Peyer's patch (tissue), 4 donors: Measurements from ENCODE around the gene KIFC1. TPM values are rescaled to one million over a fixed set of nuclear protein-coding genes. Genes with fewer than 3 reads are reported as not detected.
A peak's percentile ranks its signal among the peaks of the same experiment; 100 is the strongest.

Experiments used
- DNase-seq, 3 donors: peaks; one replicate each; pipeline ENCODE4 v3.0.0-alpha.2; 2017 to 2019
- H3K27ac ChIP-seq, 4 donors: fragments of 200-600 bp; sonication (generic); one replicate each; pipeline ENCODE4 v1.5.1; 2016 to 2019
- H3K27me3 ChIP-seq, 2 donors: fragments of 200-600 bp; sonication (generic); one replicate each; pipeline ENCODE4 v1.5.1; 2019
- H3K36me3 ChIP-seq, 3 donors: fragments of 200-600 bp; sonication (generic); one replicate each; pipeline ENCODE4 v1.5.1; 2016 to 2019
- H3K4me1 ChIP-seq, 4 donors: fragments of 200-600 bp; sonication (generic); one replicate each; pipeline ENCODE4 v1.5.1; 2016 to 2019
- H3K4me3 ChIP-seq, 4 donors: fragments of 200-600 bp; sonication (generic); 1 replicate in 3 of 4; 2 replicates in 1 of 4; pipeline ENCODE4 v1.5.1; 2016 to 2019; ENCODE audit warnings: mild to moderate bottlenecking in 1 of 4
- H3K9me3 ChIP-seq, 4 donors: fragments of 200-600 bp; sonication (generic); one replicate each; pipeline ENCODE4 v1.5.1; 2016 to 2019; ENCODE audit warnings: mild to moderate bottlenecking in 1 of 4
- POLR2A ChIP-seq, 2 donors: fragments of 450-650 bp; IDR thresholded peaks; one replicate each; pipeline ENCODE4 v1.5.1; 2017; ENCODE audit warnings: antibody characterized with exemption in 2 of 2, mild to moderate bottlenecking in 2 of 2, moderate library complexity in 2 of 2
- total RNA-seq, 4 donors: library from RNA; depleted of rRNA; stranded (reverse); fragments of >200 nt; gene quantifications; one replicate each; pipeline ENCODE4 v1.1.0, GENCODE V29; 2016
- TF ChIP-seq, protein P1 (sequence below), 6 experiments: fragments of 450-650 bp in 4 of 6; fragments of 200-600 bp in 2 of 6; sonication (generic) in 1 of 6; IDR thresholded peaks; one replicate each; pipeline ENCODE4 v1.5.1; 2017 to 2019; ENCODE audit warnings: antibody characterized with exemption in 6 of 6, mild to moderate bottlenecking in 3 of 6, moderate library complexity in 1 of 6

The KIFC1 gene
- total RNA-seq, 4 donors from 2014 or later: 10.9 to 28.1 (median 18.3) TPM

DNA sequence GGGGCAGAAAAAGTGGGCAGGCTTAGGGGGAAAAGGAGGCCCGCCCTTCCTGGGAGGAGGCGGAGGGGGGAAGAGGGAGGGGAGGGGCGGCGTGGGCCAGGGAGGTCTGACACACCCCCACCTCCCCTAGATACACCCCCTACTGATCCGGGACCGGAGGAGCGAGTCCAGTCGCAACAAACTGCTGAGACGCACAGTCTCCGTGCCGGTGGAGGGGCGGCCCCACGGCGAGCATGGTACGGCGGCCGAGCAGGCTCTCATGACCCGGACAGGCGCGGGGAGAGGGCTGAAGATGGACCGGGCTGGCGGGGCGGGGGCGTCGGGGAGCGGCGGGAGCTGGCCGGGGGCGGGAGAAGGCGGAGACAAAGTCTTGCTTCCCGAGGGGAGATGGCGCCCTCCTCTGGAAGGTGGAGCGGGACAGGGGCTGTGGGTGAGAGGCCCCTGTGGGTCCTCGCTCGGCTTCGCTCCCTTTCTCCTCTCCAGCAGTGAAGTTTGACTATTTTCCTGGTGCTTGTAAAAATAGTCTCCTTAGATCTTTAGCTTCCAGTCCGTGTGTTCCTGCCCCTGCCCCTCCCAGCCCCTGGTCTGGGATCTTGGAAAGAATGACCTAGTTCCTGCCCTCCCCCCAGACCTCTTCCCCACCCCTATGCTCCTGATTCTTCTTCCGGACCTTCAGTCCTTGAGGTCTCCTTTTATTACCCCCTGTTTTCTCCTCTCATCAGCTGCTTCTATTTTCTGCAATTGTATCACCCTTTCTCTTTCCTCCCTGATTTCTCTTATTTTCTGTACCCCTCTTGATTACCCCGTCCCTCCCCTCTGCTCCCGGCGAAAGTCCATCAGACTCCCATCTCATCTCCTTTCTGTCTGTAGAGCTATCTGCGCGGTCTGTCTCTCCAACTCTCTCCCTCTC lies 34.3 kb downstream of the KIFC1 start:
- peaks cover 0 to 52% (median 23%) of the 10 kb centered on the region in 4 donors for H3K4me1 ChIP-seq

GRCh38 chr6:33426590-33427511 lies 35.2 kb downstream of the KIFC1 start:
- no peaks in the 10 kb centered on the region for H3K36me3 ChIP-seq
- no peaks in the 10 kb centered on the region for H3K27me3 ChIP-seq
- H3K27ac ChIP-seq: peak overlapping the region; percentile 72 to 91 (median 86)
- TF ChIP-seq, protein P1, sequence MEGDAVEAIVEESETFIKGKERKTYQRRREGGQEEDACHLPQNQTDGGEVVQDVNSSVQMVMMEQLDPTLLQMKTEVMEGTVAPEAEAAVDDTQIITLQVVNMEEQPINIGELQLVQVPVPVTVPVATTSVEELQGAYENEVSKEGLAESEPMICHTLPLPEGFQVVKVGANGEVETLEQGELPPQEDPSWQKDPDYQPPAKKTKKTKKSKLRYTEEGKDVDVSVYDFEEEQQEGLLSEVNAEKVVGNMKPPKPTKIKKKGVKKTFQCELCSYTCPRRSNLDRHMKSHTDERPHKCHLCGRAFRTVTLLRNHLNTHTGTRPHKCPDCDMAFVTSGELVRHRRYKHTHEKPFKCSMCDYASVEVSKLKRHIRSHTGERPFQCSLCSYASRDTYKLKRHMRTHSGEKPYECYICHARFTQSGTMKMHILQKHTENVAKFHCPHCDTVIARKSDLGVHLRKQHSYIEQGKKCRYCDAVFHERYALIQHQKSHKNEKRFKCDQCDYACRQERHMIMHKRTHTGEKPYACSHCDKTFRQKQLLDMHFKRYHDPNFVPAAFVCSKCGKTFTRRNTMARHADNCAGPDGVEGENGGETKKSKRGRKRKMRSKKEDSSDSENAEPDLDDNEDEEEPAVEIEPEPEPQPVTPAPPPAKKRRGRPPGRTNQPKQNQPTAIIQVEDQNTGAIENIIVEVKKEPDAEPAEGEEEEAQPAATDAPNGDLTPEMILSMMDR (IDR thresholded peaks at IDR 0.05): no peak
- no peak for TF ChIP-seq POLR2A (IDR thresholded peaks at IDR 0.05)
- no peaks in the 10 kb centered on the region for H3K9me3 ChIP-seq
- peaks cover 0 to 61% (median 28%) of the 10 kb centered on the region in 4 donors for H3K4me1 ChIP-seq
- no peak for DNase-seq
- peak overlapping the region; percentile 44 to 69 (median 64) for H3K4me3 ChIP-seq

More for the DNA sequence above, 34.3 kb downstream of the KIFC1 start:
- H3K36me3 ChIP-seq: no peaks in the 10 kb centered on the region
- no peaks in the 10 kb centered on the region for H3K9me3 ChIP-seq
- TF ChIP-seq, protein P1 (IDR thresholded peaks at IDR 0.05): peak; percentile 26 to 53 (median 46)
- peak in 1 of 2 donors; percentile 34 for TF ChIP-seq POLR2A (IDR thresholded peaks at IDR 0.05)
- no peaks in the 10 kb centered on the region for H3K27me3 ChIP-seq
- peak overlapping the region; percentile 72 to 91 (median 86) for H3K27ac ChIP-seq
- H3K4me3 ChIP-seq: peak overlapping the region; percentile 44 to 69 (median 64)
- DNase-seq: peak; percentile 90 to 94 (median 90)

DNA sequence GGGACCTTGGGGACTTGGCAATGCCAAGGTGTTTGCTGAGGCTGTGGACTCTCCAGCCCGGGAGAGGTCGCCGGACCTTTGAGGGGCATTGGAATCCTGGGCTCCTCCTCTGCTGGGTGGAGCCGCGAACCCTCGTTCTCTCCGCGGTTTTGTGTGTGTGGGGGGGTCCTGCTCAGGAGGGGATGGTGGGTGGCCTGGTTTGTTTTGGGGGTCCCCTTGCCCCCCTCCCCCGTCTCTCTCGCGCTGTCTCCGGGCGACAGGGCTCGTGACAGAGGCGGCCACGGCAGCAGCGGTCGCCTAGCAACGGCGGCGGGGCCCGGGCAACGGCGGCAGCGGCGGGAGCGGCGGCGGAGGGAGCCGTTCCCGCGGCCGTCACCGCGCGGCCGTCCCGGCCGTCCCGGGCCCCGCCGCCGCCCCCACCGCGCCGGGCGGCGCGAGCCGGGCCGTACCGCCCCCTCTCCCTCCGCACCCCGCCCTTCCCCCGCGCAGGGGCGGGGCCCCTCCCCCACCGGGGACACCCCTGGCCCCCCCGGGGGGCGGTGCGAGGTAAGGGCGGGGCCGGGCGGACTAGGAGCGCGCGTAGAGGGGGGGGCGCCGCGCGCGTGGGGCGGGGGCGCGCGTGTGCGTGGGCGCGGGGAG lies 36.1 kb downstream of the KIFC1 start:
- Histone ChIP-seq H3K9me3 (no peaks in the 10 kb centered on the region), H3K36me3 (no peaks in the 10 kb centered on the region), H3K4me1 (peaks cover 0 to 66% (median 30%) of the 10 kb centered on the region in 4 donors), H3K4me3 (peak overlapping the region; percentile 40 to 69 (median 64)), H3K27ac (peak overlapping the region; percentile 69 to 91 (median 86)), H3K27me3 (no peaks in the 10 kb centered on the region)
- no peak for TF ChIP-seq POLR2A (IDR thresholded peaks at IDR 0.05)
- TF ChIP-seq, protein P1 (IDR thresholded peaks at IDR 0.05): no peak
- DNase-seq: peak; percentile 66 to 82 (median 74)

DNA sequence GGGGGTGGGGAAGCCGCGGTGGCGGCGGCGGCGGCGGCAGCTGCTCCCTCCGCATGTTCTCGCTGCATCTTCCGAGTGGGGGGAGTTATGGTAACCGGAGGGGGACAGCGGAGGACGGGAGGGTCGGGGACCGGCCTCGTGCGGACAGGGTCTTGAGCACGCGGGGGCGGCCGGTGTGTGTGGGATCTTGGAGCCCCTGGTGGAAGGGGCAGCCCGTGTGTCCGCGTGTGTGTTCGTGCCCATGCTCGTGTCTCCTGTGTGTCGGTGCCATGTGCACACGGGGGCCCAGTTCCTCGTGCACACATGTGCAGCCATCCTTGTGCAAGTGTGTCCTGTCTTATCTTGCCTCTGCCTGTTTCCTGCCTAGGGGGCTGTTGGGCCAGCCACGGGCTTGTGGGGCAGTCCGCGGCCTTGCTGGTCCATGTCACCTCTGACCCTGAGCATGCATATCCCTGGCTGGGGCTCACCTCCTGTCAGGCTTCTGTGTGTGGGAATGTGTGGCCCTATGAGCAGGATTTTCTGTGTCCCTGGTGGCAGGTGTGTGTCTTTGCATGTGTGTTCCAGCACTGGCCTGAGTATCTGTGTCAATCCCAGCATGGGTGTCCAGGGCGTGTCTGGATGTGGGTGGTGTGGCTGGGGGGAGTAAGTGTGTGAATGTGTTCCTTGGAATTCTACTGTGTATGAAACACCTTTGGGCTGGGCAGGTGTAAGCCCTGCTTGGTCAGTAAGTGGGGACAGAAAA lies 36.8 kb downstream of the KIFC1 start:
- no peak for TF ChIP-seq POLR2A (IDR thresholded peaks at IDR 0.05)
- TF ChIP-seq, protein P1 (IDR thresholded peaks at IDR 0.05): peak; percentile 23 to 56 (median 37)
- no peaks in the 10 kb centered on the region for H3K36me3 ChIP-seq
- H3K27me3 ChIP-seq: no peaks in the 10 kb centered on the region
- peaks cover 0 to 66% (median 30%) of the 10 kb centered on the region in 4 donors for H3K4me1 ChIP-seq
- peak overlapping the region; percentile 40 to 69 (median 64) for H3K4me3 ChIP-seq
- peak in 2 of 3 donors; percentile 51 to 70 for DNase-seq
- no peaks in the 10 kb centered on the region for H3K9me3 ChIP-seq
- peak overlapping the region; percentile 69 to 91 (median 86) for H3K27ac ChIP-seq
